Middle frontal gyrus (tissue), 1 donor: Measurements from ENCODE around the gene TMPRSS12.
"Not testable (repeated sequence)": the region's sequence is repeated elsewhere in the genome, so short reads cannot be mapped to it uniquely, and the experiment has no call there.

Experiments used
- DNase-seq: peaks from one replicate; pipeline ENCODE4 v3.0.0-alpha.2; 2015; ENCODE audit warnings: low spot score; ENCODE audit errors: extremely low spot score

Gene TMPRSS12

DNA sequence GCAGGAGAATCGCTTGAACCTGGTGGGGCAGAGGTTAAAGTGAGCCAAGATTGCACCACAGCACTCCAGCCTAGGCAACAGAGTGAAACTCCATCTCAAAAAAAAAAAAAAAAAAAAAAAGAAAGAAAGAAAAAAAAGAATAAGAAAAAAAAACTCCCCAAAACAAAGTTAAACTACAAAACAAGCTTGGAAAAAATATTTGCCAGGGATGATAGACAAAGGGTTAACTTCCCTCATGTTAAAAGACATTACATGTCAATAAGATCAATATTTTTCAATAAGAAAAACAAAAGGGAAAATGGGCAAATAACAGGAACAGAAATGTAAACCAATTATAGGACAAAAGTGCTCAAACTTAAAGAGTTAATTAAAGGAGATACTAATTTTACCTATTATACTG, 83.2 kb downstream of the TMPRSS12 start:
- no peak for DNase-seq

GRCh38 chr12:50926415-50926814, 83.7 kb downstream of the TMPRSS12 start:
- DNase-seq = no peak

- not testable (repeated sequence) for DNase-seq
Observed at GRCh38 chr12:50926932-50927331, 84.2 kb downstream of the TMPRSS12 start.

- no peak for DNase-seq
Observed at GRCh38 chr12:50927356-50927755, 84.6 kb downstream of the TMPRSS12 start.

DNA sequence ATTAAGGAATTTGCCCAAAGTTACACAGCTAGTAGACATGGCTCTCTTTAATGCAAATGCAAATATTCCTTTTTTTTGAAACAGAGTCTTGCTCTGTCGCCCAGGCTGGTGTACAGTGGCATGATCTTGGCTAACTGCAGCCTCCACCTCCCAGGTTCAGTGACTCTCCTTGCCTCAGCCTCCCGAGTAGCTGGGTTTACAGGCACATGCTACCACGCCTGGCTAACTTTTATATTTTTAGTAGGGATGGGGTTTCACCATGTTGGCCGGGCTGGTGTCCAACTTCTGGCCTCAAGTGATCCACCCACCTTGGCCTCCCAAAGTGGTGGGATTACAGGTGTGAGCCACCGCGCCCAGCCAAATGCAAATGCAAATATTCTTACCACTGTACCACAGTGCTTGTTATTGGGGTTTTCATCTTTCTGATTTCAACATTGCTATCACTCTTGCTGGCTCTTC, 85.1 kb downstream of the TMPRSS12 start:
- no peak for DNase-seq

- no peak for DNase-seq
Observed at GRCh38 chr12:50928392-50928791, 85.7 kb downstream of the TMPRSS12 start.

GRCh38 chr12:50929831-50930230, 87.1 kb downstream of the TMPRSS12 start:
- no peak for DNase-seq

DNA sequence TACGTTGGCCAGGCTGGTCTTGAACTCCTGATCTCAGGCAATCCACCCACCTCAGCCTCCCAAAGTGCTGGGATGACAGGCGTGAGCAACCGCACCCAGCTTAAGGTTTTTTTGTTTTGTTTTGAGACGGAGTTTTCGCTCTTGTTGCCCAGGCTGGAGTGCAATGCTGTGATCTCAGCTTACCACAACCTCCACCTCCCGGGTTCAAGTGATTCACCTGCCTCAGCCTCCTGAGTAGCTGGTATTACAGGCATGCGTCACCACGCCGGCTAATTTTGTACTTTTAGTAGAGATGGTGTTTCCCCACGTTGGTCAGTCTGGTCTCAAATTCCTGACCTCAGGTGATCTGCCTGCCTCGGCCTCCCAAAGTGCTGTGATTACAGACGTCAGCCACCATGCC, 87.8 kb downstream of the TMPRSS12 start:
- DNase-seq = not testable (repeated sequence)

GRCh38 chr12:50932787-50933280, 90.1 kb downstream of the TMPRSS12 start:
- no peak for DNase-seq

DNA sequence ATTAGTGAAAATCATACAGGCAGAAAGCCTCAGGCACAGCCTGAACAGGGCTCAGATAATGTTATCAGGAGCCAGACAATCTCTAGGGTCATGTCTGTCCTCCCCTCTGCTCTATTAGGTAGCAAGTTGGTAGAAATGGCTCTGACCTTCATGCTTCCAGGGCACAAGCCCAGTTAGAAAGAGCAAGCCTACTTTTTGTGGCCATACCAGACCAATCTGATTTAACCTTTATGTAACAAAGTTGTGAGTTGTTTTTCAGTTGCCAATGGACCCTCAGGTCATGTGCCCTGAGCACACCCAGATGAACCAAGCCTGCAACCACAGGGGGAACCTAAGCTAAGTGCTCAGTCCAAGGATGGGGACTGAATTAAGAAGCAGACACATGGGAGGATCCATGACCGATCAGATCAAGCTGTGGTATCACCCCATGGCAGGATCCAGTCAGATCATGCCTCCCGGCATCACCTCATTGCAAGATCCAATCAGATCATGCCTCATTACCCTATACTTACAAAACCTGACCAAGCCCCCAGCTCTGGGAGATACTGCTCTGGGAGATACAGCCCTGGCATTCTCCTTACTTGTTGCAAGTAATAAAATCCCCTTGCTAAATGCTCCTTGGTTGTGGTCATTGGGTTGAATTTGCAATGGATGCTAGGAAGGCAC, 90.9 kb downstream of the TMPRSS12 start:
- DNase-seq = no peak

DNA sequence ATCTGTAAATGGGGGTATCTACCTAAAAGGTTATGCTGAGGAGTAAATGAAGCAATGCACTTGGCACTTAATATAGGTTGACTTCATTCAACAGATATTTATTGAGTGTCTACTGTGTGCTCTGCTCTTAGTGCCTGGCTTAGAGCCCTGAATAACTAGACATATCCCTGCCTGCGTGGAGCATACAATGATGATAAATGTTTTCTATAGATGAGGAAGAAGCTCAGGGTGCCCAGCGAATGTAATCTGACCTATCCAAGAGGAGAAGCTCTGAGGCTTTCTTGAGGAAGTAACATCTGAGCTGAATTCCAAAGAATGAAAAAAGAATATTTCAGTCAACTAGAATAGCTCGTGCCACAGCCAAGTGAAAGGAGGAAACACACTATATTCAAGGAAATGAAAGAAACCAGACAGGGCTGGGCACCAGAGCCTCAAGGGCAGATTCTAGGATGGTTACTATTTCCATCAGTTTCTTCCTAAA, 91.7 kb downstream of the TMPRSS12 start:
- no peak for DNase-seq

DNA sequence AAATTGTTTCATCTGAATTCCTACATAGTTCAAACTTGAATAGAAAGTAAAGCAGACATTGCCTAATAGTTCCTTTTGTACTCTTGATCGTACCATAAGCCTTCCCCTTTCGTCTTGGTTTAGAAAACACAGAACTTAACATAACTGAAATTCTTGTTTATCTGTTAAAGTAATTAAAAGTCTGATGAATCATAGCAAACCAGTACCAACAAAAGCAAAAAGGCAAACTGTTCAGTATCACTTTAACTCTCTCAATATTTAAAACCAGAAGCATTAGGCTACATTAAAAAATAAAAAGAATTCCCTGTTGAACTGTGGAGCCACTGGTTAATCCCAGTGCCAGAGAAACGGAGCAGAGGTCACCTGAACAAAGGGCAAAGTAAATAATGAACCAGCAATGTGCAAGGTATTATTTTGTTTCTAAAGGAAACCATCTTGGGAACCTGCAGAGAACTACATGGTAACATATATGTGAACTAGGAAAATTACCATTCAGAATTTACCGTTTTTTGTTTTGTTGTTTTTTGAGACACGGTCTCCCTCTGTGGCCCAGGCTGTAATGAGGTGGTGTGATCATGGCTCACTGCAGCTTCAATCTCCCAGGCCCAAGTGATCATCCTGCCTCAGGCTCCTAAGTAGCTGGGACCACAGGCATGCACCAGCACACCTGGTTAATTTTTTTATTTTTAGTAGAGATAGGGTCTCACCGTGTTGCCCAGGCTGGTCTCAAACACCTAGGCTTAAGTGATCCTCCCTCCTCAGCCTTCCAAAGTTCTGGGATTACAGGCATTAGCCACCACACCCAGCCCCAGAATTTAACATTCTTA, 92.5 kb downstream of the TMPRSS12 start:
- DNase-seq = no peak

DNA sequence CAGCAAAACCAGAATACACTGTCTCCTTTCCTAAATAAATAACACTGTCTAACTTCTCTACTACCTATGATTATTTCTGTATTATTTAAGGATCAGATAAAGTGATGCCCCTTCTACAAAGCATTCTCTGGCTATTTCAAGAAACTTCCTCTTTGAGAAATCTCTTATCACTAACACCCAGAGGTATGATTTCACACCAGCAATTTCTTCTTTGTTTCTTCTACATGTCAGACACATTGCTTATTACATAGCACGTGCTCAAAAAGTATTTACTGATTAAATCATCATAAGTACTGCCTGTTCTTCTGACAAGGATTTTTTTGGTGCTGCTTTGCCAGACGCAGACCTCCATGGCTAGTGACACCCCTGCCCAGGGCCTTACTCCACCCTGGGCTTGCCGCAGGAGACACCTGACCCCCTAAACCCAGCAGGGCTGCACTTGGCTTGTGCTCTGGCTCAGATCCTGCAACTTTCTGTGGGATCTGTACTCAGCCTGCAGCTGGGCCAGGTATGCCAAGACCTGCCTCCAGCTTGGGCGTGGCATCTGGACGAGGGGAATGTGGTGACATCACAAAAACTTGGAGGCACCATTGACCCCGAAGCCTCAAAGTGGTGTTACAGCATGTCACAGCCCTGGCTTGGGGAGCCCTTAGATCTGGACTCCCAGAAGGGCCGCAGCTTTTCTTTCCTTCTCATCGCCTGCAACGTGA, 94.2 kb downstream of the TMPRSS12 start:
- DNase-seq = no peak
